GM21723 (cell line): ENCODE measurements around the gene GLI2.

Experiments
- ATAC-seq: cut with Tn5 transposase; IDR thresholded peaks from one replicate; pipeline ENCODE4 v1.9.1; 2021; ENCODE audit warnings: mild to moderate bottlenecking, moderate library complexity; ENCODE audit not compliant: unreplicated experiment

The GLI2 gene

GRCh38 chr2:120736624-120737339, 1.1 kb downstream of the GLI2 start:
- no peak for ATAC-seq

GRCh38 chr2:120737340-120738101, 1.9 kb downstream of the GLI2 start:
- no peak for ATAC-seq

- ATAC-seq = no peak
Observed at GRCh38 chr2:120738117-120738516, 2.4 kb downstream of the GLI2 start.

GRCh38 chr2:120738786-120739437, 3.2 kb downstream of the GLI2 start:
- ATAC-seq = no peak

- ATAC-seq = no peak
Observed at GRCh38 chr2:120739438-120740090, 3.9 kb downstream of the GLI2 start.

GRCh38 chr2:120740375-120740764, 4.7 kb downstream of the GLI2 start:
- no peak for ATAC-seq

- ATAC-seq = no peak
Observed at GRCh38 chr2:120740765-120741524, 5.3 kb downstream of the GLI2 start.

GRCh38 chr2:120741571-120742561, 6.2 kb downstream of the GLI2 start:
- ATAC-seq = no peak

- ATAC-seq = no peak
Observed at GRCh38 chr2:120743657-120744056, 8.0 kb downstream of the GLI2 start.

- ATAC-seq = no peak
Observed at GRCh38 chr2:120744817-120745216, 9.1 kb downstream of the GLI2 start.

- no peak for ATAC-seq
Observed at GRCh38 chr2:120745420-120746111, 9.9 kb downstream of the GLI2 start.

- no peak for ATAC-seq
Observed at GRCh38 chr2:120746144-120746543, 10.5 kb downstream of the GLI2 start.

- ATAC-seq = no peak
Observed at GRCh38 chr2:120747281-120747680, 11.6 kb downstream of the GLI2 start.

- no peak for ATAC-seq
Observed at GRCh38 chr2:120747706-120748105, 12.0 kb downstream of the GLI2 start.

- ATAC-seq = no peak
Observed at GRCh38 chr2:120748310-120748709, 12.6 kb downstream of the GLI2 start.

GRCh38 chr2:120748741-120749140, 13.1 kb downstream of the GLI2 start:
- no peak for ATAC-seq

GRCh38 chr2:120749506-120750431, 14.1 kb downstream of the GLI2 start:
- no peak for ATAC-seq
